K562 (cell line): Measurements from ENCODE around the gene RTL10. TPM values are rescaled to one million over a fixed set of nuclear protein-coding genes. Genes with fewer than 3 reads are reported as not detected.

Experiments
- CBX5 ChIP-seq: IDR thresholded peaks from 2 replicates; pipeline ENCODE4 v1.6.1; 2014; ENCODE audit warnings: low read depth, borderline replicate concordance
- CHD4 ChIP-seq: fragments of 200-600 bp; sonication (generic); IDR thresholded peaks from 3 replicates; pipeline ENCODE4 v1.6.1; 2012; ENCODE audit warnings: low read depth, mild to moderate bottlenecking, mixed read lengths, low read length, inconsistent platforms; ENCODE audit not compliant: insufficient read depth, insufficient replicate concordance, poor library complexity, severe bottlenecking
- CLOCK ChIP-seq: fragments of 250-450 bp; sonication (Bioruptor Pico); IDR thresholded peaks from 2 replicates; pipeline ENCODE4 v1.4.0; 2020; ENCODE audit warnings: mild to moderate bottlenecking, moderate library complexity, borderline replicate concordance
- ELF1 ChIP-seq: fragments of 200-800 bp; sonication (Bioruptor generic); IDR thresholded peaks from 2 replicates; pipeline ENCODE4 v1.6.1; 2016; ENCODE audit warnings: missing genetic modification characterization, missing compliant biosample characterization
- ERF ChIP-seq: fragments of 450-650 bp; formaldehyde crosslinking; IDR thresholded peaks from 2 replicates; pipeline ENCODE4 v1.4.0; 2020; ENCODE audit warnings: mild to moderate bottlenecking, mixed read lengths
- FOXK2 ChIP-seq, 2 experiments: fragments of 450-650 bp; IDR thresholded peaks in 1 of 2; conservative IDR thresholded peaks in 1 of 2; 2 replicates each; pipeline ENCODE4 v1.6.1; 2016; ENCODE audit warnings: low read depth in 2 of 2, mild to moderate bottlenecking in 1 of 2
- HSF4 ChIP-seq: fragments of 250-450 bp; sonication (Bioruptor Pico); IDR thresholded peaks from 2 replicates; pipeline ENCODE4 v2.1.2; 2022; ENCODE audit warnings: mild to moderate bottlenecking, moderate library complexity, borderline replicate concordance
- MAZ ChIP-seq, 2 experiments: fragments of 450-650 bp in 1 of 2; sonication (generic) in 1 of 2; formaldehyde crosslinking; IDR thresholded peaks in 1 of 2; conservative IDR thresholded peaks in 1 of 2; 2 replicates each; pipeline versions ENCODE4 v1.4.0 to v1.5.0; 2020; ENCODE audit warnings: mild to moderate bottlenecking in 1 of 2, missing genetic modification reagents in 1 of 2
- MTA1 ChIP-seq: fragments of 450-650 bp; IDR thresholded peaks from 2 replicates; pipeline ENCODE4 v1.6.1; 2017; ENCODE audit warnings: borderline replicate concordance
- PCBP1 ChIP-seq: fragments of 200-400 bp; formaldehyde crosslinking; IDR thresholded peaks from 2 replicates; pipeline ENCODE4 v1.6.1; 2018; ENCODE audit warnings: mild to moderate bottlenecking, low read depth, low read length; ENCODE audit not compliant: poor library complexity, severe bottlenecking
- PHTF2 ChIP-seq: fragments of 250-450 bp; sonication (Bioruptor Pico); IDR thresholded peaks from 2 replicates; pipeline ENCODE4 v1.5.0; 2021; ENCODE audit warnings: mild to moderate bottlenecking
- RBM15 ChIP-seq: fragments of 200-400 bp; formaldehyde crosslinking; IDR thresholded peaks from 2 replicates; pipeline ENCODE4 v1.6.1; 2018; ENCODE audit warnings: mild to moderate bottlenecking, low read length, moderate library complexity; ENCODE audit not compliant: insufficient read depth
- SAFB ChIP-seq: fragments of 200-400 bp; formaldehyde crosslinking; IDR thresholded peaks from 2 replicates; pipeline ENCODE4 v1.6.1; 2017; ENCODE audit warnings: low read depth, low read length, borderline replicate concordance
- SAP30 ChIP-seq: fragments of 200-600 bp; sonication (generic); IDR thresholded peaks from 2 replicates; pipeline ENCODE4 v1.6.1; 2012; ENCODE audit warnings: borderline replicate concordance, low read depth, mild to moderate bottlenecking, moderate library complexity, low read length, control low read depth, inconsistent platforms; ENCODE audit not compliant: insufficient read depth, poor library complexity, severe bottlenecking
- SMARCE1 ChIP-seq: fragments of 450-650 bp; IDR thresholded peaks from 2 replicates; pipeline ENCODE4 v1.7.1; 2016; ENCODE audit warnings: mild to moderate bottlenecking
- SP1 ChIP-seq: sonication (generic); formaldehyde crosslinking; IDR thresholded peaks from 2 replicates; pipeline ENCODE4 v1.8.1; 2022; ENCODE audit warnings: mild to moderate bottlenecking, missing genetic modification reagents
- TBL1XR1 ChIP-seq, 2 experiments: IDR thresholded peaks; 2 replicates each; pipeline ENCODE4 v1.6.1; 2012; ENCODE audit warnings: improper control_type of control experiment in 2 of 2, low read length in 2 of 2, mild to moderate bottlenecking in 1 of 2
- ZKSCAN1 ChIP-seq: fragments of 150-350 bp; IDR thresholded peaks from 2 replicates; pipeline ENCODE4 v1.6.1; 2016; ENCODE audit warnings: low read depth, low read length
- ZNF146 ChIP-seq: IDR thresholded peaks from one replicate; pipeline ENCODE4 v1.6.1; 2018; ENCODE audit warnings: missing compliant biosample characterization; ENCODE audit not compliant: unreplicated experiment
- ZNF175 ChIP-seq: fragments of 200-800 bp; sonication (Bioruptor generic); IDR thresholded peaks from 2 replicates; pipeline ENCODE4 v1.6.1; 2016; ENCODE audit warnings: low read depth, mild to moderate bottlenecking, missing genetic modification characterization, missing compliant biosample characterization
- ZNF253 ChIP-seq: fragments of 250-450 bp; sonication (Bioruptor Pico); conservative IDR thresholded peaks from 2 replicates; pipeline ENCODE4 v1.6.1; 2021; ENCODE audit warnings: mild to moderate bottlenecking
- ZNF384 ChIP-seq: IDR thresholded peaks from 2 replicates; pipeline ENCODE4 v1.6.1; 2012; ENCODE audit warnings: low read depth, low read length, improper control_type of control experiment
- ZNF408 ChIP-seq: fragments of 250-450 bp; sonication (Bioruptor Pico); IDR thresholded peaks from 2 replicates; pipeline ENCODE4 v1.4.0; 2020; ENCODE audit warnings: low read depth, mild to moderate bottlenecking, moderate library complexity
- ZNF561 ChIP-seq: fragments of 450-650 bp; formaldehyde crosslinking; conservative IDR thresholded peaks from 2 replicates; pipeline ENCODE4 v1.4.0; 2020; ENCODE audit warnings: mild to moderate bottlenecking, moderate library complexity
- ZNF707 ChIP-seq: fragments of 250-450 bp; sonication (Bioruptor Pico); conservative IDR thresholded peaks from 2 replicates; pipeline ENCODE4 v1.8.0; 2022; ENCODE audit warnings: inconsistent platforms, mild to moderate bottlenecking, moderate library complexity
- polyA plus RNA-seq, 8 experiments: library from polyadenylated mRNA; depleted of rRNA in 4 of 8; stranded (reverse) in 5 of 8; unstranded in 3 of 8; fragments of >200 nt; fragmentation: Nextera tagmentation in 2 of 8; fragmentation: Illumina TruSeq in 1 of 8; extraction: Ambion mirVana in 2 of 8; extraction: Trizol in 1 of 8; gene quantifications; 2 replicates each; pipeline versions ENCODE4 v1.2.1 to v1.2.3, GENCODE V29; 2011 to 2014; ENCODE audit warnings: inconsistent platforms in 1 of 8, missing spikeins in 1 of 8
- total RNA-seq, 7 experiments: library from RNA; depleted of rRNA in 6 of 7; stranded (reverse); fragments of >200 nt in 6 of 7; fragmentation: Illumina TruSeq in 2 of 7; extraction: Trizol in 2 of 7; gene quantifications; 2 replicates each; pipeline versions ENCODE4 v1.2.1 to v1.2.3, GENCODE V29; 2011 to 2021; ENCODE audit warnings: low replicate concordance in 1 of 7

RTL10 gene
- total and polyA plus RNA-seq, 9 of the 15 experiments (the other 6 are each of a cell fraction or from before 2014, with no cell fraction given), result 19.8 to 75.5 (median 32.5) TPM

GRCh38 chr22:19865141-19865829 is 10.6 kb upstream of the RTL10 start (continued):
- TF ChIP-seq ZNF408 (no peak), MAZ (CRISPR knock-in tag; conservative IDR thresholded peaks at IDR 0.05 in 1 of 2, IDR thresholded peaks at IDR 0.05 in 1 of 2) (no peak), ZNF175 (CRISPR knock-in tag) (no peak), RBM15 (no peak), SMARCE1 (no peak), HSF4 (CRISPR knock-in tag) (no peak), ZNF707 (CRISPR knock-in tag) (no peak), ZNF253 (CRISPR knock-in tag) (0 out of 2 replicates have a peak, but pooled peaks have one; percentile 52), SAP30 (no peak), ZNF384 (0 out of 2 replicates have a peak, but pooled peaks have one; percentile 9), ZNF146 (no peak), PCBP1 (no peak), MTA1 (no peak), ZKSCAN1 (no peak), SAFB (0 out of 2 replicates have a peak, but pooled peaks have one; percentile 22), SP1 (no peak), CLOCK (CRISPR knock-in tag) (no peak), FOXK2 (conservative IDR thresholded peaks at IDR 0.05 in 1 of 2, IDR thresholded peaks at IDR 0.05 in 1 of 2; ENCODE audit: low read depth in 2 of 2) (no peak), CBX5 (no peak), TBL1XR1 (IDR thresholded peaks at IDR 0.05; ENCODE audit: low read length in 2 of 2) (no peak), ELF1 (tag) (no peak), CHD4 (no peak), ERF (no peak), ZNF561 (CRISPR knock-in tag) (no peak), PHTF2 (CRISPR knock-in tag) (no peak)
